Skeletal muscle tissue (tissue), 4 donors: ENCODE data around the gene STAT3. TPM values are rescaled to one million over a fixed set of nuclear protein-coding genes. Genes with fewer than 3 reads are reported as not detected.

Experiments
- H3K27ac ChIP-seq: one replicate; pipeline ENCODE4 v1.7.0; 2013; ENCODE audit warnings: mild to moderate bottlenecking, low read depth, low read length, inconsistent platforms
- H3K27me3 ChIP-seq, 3 donors: one replicate each; pipeline ENCODE4 v1.7.0; 2013; ENCODE audit warnings: low read length in 3 of 3; ENCODE audit not compliant: control insufficient read depth in 3 of 3, insufficient read depth in 3 of 3
- H3K36me3 ChIP-seq, 3 donors: one replicate each; pipeline ENCODE4 v1.7.0; 2013; ENCODE audit warnings: low read length in 3 of 3; ENCODE audit not compliant: control insufficient read depth in 3 of 3, insufficient read depth in 3 of 3
- H3K4me1 ChIP-seq, 3 donors: one replicate each; pipeline ENCODE4 v1.7.0; 2013; ENCODE audit warnings: low read length in 3 of 3, mild to moderate bottlenecking in 3 of 3; ENCODE audit not compliant: control insufficient read depth in 3 of 3, insufficient read depth in 3 of 3
- H3K4me3 ChIP-seq, 3 donors: one replicate each; pipeline ENCODE4 v1.7.0; 2013; ENCODE audit warnings: low read length in 3 of 3
- H3K9ac ChIP-seq, 3 donors: one replicate each; pipeline ENCODE4 v1.7.0; 2013; ENCODE audit warnings: low read length in 3 of 3, mild to moderate bottlenecking in 3 of 3, moderate library complexity in 2 of 3, low read depth in 1 of 3
- H3K9me3 ChIP-seq, 3 donors: one replicate each; pipeline ENCODE4 v1.7.0; 2013; ENCODE audit warnings: low read length in 3 of 3; ENCODE audit not compliant: control insufficient read depth in 3 of 3
- total RNA-seq: library from RNA; depleted of rRNA; stranded (reverse); fragments of >200 nt; gene quantifications from one replicate; pipeline ENCODE4 v1.2.3, GENCODE V29; 2014
- donor health status: Osteomylitis.

Gene STAT3
- total RNA-seq, 1 donor from 2014 or later = 44.9 TPM

- Histone ChIP-seq H3K27ac (no peak overlapping the region), H3K9ac (no peak overlapping the region), H3K4me1 (peaks cover 17 to 38% (median 24%) of the 10 kb centered on the region in 3 donors), H3K4me3 (no peak overlapping the region), H3K36me3 (no peaks in the 10 kb centered on the region), H3K9me3 (no peaks in the 10 kb centered on the region), H3K27me3 (no peaks in the 10 kb centered on the region)
These were observed 102.7 kb downstream of the STAT3 start for GRCh38 chr17:42285346-42286050.

GRCh38 chr17:42284566-42284965 lies 103.7 kb downstream of the STAT3 start:
- no peaks in the 10 kb centered on the region for H3K36me3 ChIP-seq
- no peaks in the 10 kb centered on the region for H3K27me3 ChIP-seq
- no peak overlapping the region for H3K4me3 ChIP-seq
- no peak overlapping the region for H3K27ac ChIP-seq
- no peaks in the 10 kb centered on the region for H3K9me3 ChIP-seq
- no peak overlapping the region for H3K9ac ChIP-seq
- H3K4me1 ChIP-seq = peaks cover 17 to 29% (median 20%) of the 10 kb centered on the region in 3 donors

DNA sequence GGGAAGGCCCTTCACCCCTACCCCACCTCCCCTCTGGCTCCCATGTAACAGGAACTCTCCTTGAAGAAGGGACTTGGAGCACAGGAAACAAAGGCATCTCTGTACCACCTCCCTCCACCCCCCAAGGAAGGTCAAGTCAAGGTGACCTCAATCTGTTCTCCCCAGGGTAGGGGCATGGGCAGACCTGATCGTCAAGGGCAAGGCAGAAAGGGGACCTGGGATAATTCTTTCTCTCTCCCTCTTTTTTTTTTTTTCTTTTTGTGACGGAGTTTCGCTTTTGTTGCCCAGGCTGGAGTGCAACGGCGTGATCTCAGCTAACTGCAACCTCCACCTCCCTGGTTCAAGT lies 104.2 kb downstream of the STAT3 start:
- H3K36me3 ChIP-seq = no peaks in the 10 kb centered on the region
- no peak overlapping the region for H3K4me3 ChIP-seq
- H3K9me3 ChIP-seq = no peaks in the 10 kb centered on the region
- peaks cover 15 to 23% (median 17%) of the 10 kb centered on the region in 3 donors for H3K4me1 ChIP-seq
- no peak overlapping the region for H3K27ac ChIP-seq
- H3K9ac ChIP-seq = no peak overlapping the region
- no peaks in the 10 kb centered on the region for H3K27me3 ChIP-seq

GRCh38 chr17:42283241-42284023 lies 104.8 kb downstream of the STAT3 start:
- Histone ChIP-seq H3K4me1 (peaks cover 15 to 19% (median 17%) of the 10 kb centered on the region in 3 donors), H3K9me3 (no peaks in the 10 kb centered on the region), H3K36me3 (no peaks in the 10 kb centered on the region), H3K9ac (no peak overlapping the region), H3K4me3 (no peak overlapping the region), H3K27ac (no peak overlapping the region), H3K27me3 (no peaks in the 10 kb centered on the region)

DNA sequence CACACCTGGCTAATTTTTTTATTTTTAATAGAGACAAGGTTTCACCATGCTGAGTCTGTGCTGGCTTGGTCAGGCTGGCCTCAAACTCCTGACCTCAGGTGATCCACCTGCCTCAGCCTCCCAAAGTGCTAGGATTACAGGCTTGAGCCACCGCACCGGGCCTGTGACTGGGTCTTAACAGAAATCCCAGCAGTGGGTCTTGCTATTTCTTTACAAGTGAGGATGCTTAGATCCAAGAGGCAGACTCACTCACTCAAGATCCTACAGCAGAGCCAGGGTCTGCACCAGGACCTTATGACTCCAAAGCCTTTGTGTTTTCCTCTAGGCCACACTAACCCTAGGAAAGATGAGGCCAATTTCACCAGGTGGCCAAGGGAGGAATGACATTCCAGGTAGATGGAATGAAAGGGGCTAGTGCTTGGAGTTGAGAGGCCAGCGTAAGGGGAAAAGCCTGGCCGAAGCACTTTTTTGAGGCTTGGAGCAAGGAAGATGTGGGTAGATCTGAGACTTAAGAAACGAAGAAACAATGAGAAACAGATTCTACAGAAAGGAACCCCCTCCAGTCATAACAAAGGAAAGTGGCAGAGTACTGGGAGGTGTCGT lies 105.7 kb downstream of the STAT3 start:
- H3K9me3 ChIP-seq = no peaks in the 10 kb centered on the region
- H3K9ac ChIP-seq = no peak overlapping the region
- H3K27me3 ChIP-seq = no peaks in the 10 kb centered on the region
- H3K4me3 ChIP-seq = no peak overlapping the region
- H3K36me3 ChIP-seq = no peaks in the 10 kb centered on the region
- no peak overlapping the region for H3K27ac ChIP-seq
- peaks cover 12 to 15% (median 15%) of the 10 kb centered on the region in 3 donors for H3K4me1 ChIP-seq

- no peak overlapping the region for H3K9ac ChIP-seq
- H3K9me3 ChIP-seq = no peaks in the 10 kb centered on the region
- H3K36me3 ChIP-seq = no peaks in the 10 kb centered on the region
- H3K4me1 ChIP-seq = peaks cover 9 to 13% (median 10%) of the 10 kb centered on the region in 3 donors
- no peak overlapping the region for H3K4me3 ChIP-seq
- H3K27ac ChIP-seq = no peak overlapping the region
- H3K27me3 ChIP-seq = no peaks in the 10 kb centered on the region
These were observed 106.6 kb downstream of the STAT3 start for GRCh38 chr17:42281571-42282096.

- Histone ChIP-seq H3K9ac (no peak overlapping the region), H3K36me3 (no peaks in the 10 kb centered on the region), H3K4me3 (no peak overlapping the region), H3K9me3 (no peaks in the 10 kb centered on the region), H3K27me3 (no peaks in the 10 kb centered on the region), H3K4me1 (peaks cover 6 to 12% (median 10%) of the 10 kb centered on the region in 3 donors), H3K27ac (no peak overlapping the region)
These were observed 108.2 kb downstream of the STAT3 start for GRCh38 chr17:42279776-42280630.

DNA sequence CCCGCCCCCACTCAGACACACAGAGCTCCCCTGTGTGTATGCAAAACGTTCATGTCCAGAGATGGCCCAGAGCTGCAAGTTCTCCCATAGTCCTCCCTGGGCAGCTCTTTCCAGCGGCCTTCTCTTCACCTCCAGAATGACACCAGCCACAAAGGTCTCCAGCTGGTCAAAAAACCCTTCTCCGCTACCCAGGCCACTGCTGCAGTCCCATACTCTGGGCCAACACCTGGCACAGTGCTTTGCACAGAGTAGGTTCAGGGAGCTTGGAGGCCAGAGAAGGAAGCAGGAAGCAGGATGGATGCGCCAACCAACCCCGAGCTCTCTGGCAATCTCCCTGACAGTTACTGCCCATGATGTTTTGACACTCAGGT lies 110.9 kb downstream of the STAT3 start:
- Histone ChIP-seq H3K27ac (peak overlapping the region; percentile 87), H3K4me3 (peak overlapping the region in 2 of 3 donors; percentile 70 to 84), H3K4me1 (peaks cover 14 to 20% (median 19%) of the 10 kb centered on the region in 3 donors), H3K36me3 (no peaks in the 10 kb centered on the region), H3K9ac (peak overlapping the region in 2 of 3 donors; percentile 92 to 97), H3K27me3 (no peaks in the 10 kb centered on the region), H3K9me3 (no peaks in the 10 kb centered on the region)

DNA sequence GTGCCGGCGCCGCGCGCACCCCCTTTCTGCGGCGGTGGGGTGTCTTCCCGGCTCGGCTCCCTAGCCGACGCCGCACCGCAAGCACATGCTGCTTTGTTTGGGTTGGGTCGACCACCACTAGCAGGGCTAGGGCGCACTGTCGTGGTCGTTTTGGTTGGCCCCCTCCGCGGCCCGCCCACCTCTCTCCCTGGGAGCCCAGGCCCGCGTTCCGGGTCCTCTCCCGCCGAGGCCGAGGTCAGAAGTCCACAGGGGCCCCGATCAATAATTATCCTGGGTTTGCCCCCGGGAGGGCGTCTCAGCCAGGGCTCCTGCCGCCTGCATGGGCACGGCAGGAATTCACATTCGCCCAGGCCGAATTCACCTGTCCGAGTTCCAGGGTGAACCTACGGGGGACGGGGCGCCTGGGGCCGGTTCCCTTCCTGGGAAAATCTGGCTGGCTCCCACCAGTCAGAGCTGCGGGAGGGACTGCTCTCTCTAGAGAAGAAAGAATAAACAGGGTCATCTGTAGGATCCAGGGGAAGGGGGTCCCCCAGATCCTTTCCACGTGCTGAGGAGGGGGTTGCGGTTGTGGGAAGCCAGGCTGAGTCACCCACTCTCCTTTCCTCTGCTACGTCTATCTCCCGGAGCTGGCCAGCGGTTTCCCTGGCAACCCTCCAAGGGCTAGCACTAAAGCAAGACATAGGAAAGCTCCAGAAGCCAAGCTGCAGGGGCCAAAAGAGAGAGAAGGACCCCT lies 111.5 kb downstream of the STAT3 start:
- Histone ChIP-seq H3K9ac (peak overlapping the region; percentile 89 to 97 (median 92)), H3K36me3 (no peaks in the 10 kb centered on the region), H3K4me3 (peak overlapping the region; percentile 70 to 84 (median 81)), H3K27ac (peak overlapping the region; percentile 87), H3K27me3 (no peaks in the 10 kb centered on the region), H3K9me3 (no peaks in the 10 kb centered on the region), H3K4me1 (peaks cover 14 to 25% (median 19%) of the 10 kb centered on the region in 3 donors)
